ENCODE data around the gene DTNBP1.

GRCh38 chr6:15474196-15474595, 188.6 kb downstream of the DTNBP1 start:
- no peak for TF ChIP-seq CTCF (IDR thresholded peaks at IDR 0.05)
- TF ChIP-seq POLR2A (IDR thresholded peaks at IDR 0.05): no peak
